SK-N-MC (cell line): ENCODE measurements around the gene ZNF564.

Experiments
- EZH2 ChIP-seq: fragments of 200-600 bp; sonication (generic); IDR thresholded peaks from one replicate; pipeline ENCODE4 v1.6.1; 2017; ENCODE audit warnings: antibody characterized with exemption
- FOXP2 ChIP-seq: optimal IDR thresholded peaks from 2 replicates; pipeline ENCODE3; 2011; ENCODE audit warnings: mild to moderate bottlenecking, moderate library complexity; ENCODE audit not compliant: insufficient read depth; ENCODE audit errors: extremely low read length, control extremely low read depth
- POLR2AphosphoS5 ChIP-seq: IDR thresholded peaks from 2 replicates; pipeline ENCODE4 v1.6.1; 2012; ENCODE audit warnings: mild to moderate bottlenecking, low read depth, low read length, borderline replicate concordance

DNA sequence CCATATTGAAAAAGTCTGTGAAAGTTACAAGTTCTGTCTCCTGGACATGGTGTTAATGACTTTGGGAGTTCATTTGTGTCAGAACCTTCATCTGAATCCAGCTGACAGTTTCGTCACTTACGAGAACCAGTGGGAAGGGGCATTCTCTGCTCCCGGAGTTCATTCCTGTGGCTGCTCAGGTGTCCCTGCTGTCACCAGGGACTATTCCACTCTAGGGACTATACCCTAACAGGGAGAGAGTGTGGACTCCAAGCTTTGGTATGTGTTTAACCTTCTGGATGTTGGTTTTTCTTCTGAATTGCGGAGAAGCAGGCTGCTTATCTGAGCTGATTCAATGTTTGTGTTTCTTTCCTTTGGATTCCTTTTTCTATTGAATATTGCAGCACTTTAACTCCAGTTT lies 54.2 kb downstream of the ZNF564 start:
- TF ChIP-seq EZH2: no peak
- TF ChIP-seq POLR2AphosphoS5: no peak
- no peak for TF ChIP-seq FOXP2
